Measurements from ENCODE around the gene FMNL2.

Gene FMNL2

DNA sequence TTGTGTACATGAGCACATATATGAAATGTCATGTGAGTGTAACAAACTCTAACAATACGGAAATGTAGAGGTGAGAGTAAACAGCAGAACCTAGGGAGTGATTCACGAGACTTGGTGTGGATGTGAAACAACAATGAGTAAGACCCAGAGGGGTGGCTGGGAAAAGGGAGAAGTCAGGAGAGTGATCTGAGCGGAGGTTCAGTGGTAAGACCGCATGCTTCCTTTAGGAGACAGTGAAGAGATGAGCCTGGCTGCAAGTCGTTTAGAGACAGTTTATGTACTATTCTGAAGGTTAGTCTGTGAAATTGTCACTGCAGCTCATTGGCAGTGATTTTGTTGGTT is 231.7 kb downstream of the FMNL2 start:
- Histone ChIP-seq H3K27me3 (replicated peaks; ENCODE audit: insufficient read depth, low read length) (no peaks in the 10 kb centered on the region), H3K79me2 (ENCODE audit: low read length) (no peaks in the 10 kb centered on the region), H3F3A (ENCODE audit: insufficient read depth, low read length) (peaks cover 32% of the 10 kb centered on the region), H3K9me3 (replicated peaks; ENCODE audit: insufficient read depth, low read length) (no peaks in the 10 kb centered on the region), H3K9ac (ENCODE audit: low read length) (no peak overlapping the region), H3K4me3 (ENCODE audit: low read length) (no peak overlapping the region), H3K9me2 (replicated peaks; ENCODE audit: insufficient read depth, low read length) (no peaks in the 10 kb centered on the region), H3K27ac (ENCODE audit: low read length) (no peak overlapping the region; the same call in 1 of the 2 replicates), H3K4me1 (ENCODE audit: low read length) (peaks cover 56% of the 10 kb centered on the region), H2AFZ (ENCODE audit: low read length) (no peak overlapping the region), H3K4me2 (ENCODE audit: low read depth, low read length) (no peak overlapping the region), H4K20me1 (ENCODE audit: insufficient read depth, low read length) (no peaks in the 10 kb centered on the region), H3K36me3 (replicated peaks; ENCODE audit: insufficient read depth, low read length) (no peaks in the 10 kb centered on the region)
- TF ChIP-seq EZH2 (optimal IDR thresholded peaks at IDR 0.05; ENCODE audit: low read depth, low read length) = no peak
- TF ChIP-seq, protein P1, sequence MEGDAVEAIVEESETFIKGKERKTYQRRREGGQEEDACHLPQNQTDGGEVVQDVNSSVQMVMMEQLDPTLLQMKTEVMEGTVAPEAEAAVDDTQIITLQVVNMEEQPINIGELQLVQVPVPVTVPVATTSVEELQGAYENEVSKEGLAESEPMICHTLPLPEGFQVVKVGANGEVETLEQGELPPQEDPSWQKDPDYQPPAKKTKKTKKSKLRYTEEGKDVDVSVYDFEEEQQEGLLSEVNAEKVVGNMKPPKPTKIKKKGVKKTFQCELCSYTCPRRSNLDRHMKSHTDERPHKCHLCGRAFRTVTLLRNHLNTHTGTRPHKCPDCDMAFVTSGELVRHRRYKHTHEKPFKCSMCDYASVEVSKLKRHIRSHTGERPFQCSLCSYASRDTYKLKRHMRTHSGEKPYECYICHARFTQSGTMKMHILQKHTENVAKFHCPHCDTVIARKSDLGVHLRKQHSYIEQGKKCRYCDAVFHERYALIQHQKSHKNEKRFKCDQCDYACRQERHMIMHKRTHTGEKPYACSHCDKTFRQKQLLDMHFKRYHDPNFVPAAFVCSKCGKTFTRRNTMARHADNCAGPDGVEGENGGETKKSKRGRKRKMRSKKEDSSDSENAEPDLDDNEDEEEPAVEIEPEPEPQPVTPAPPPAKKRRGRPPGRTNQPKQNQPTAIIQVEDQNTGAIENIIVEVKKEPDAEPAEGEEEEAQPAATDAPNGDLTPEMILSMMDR (IDR thresholded peaks at IDR 0.05; ENCODE audit: low read length) = no peak
- TF ChIP-seq EZH2phosphoT487 (IDR thresholded peaks at IDR 0.05; ENCODE audit: low read length) = no peak
- no peak for DNase-seq

DNA sequence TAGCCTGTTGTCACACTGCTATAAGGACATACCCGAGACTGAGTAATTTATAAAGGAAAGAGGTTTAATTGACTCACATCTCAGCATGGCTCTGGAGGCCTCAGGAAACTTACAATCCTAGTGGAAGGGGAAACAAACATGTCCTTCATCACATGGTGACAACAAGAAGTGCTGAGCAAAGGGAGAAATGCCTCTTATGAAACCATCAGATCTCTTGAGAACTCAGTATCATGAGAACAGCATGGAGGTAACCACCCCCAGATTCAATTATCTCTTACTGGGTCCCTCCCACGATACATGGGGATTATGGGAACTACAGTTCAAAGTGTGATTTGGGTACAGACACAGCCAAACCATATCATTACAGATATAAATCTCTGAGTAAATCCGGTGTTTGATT is 233.6 kb downstream of the FMNL2 start:
- Histone ChIP-seq H3F3A (ENCODE audit: insufficient read depth, low read length) (peaks cover 31% of the 10 kb centered on the region), H3K4me1 (ENCODE audit: low read length) (peaks cover 60% of the 10 kb centered on the region), H2AFZ (ENCODE audit: low read length) (no peak overlapping the region), H3K9me3 (replicated peaks; ENCODE audit: insufficient read depth, low read length) (no peaks in the 10 kb centered on the region), H3K4me3 (ENCODE audit: low read length) (no peak overlapping the region), H3K9me2 (replicated peaks; ENCODE audit: insufficient read depth, low read length) (no peaks in the 10 kb centered on the region), H3K4me2 (ENCODE audit: low read depth, low read length) (no peak overlapping the region), H3K27me3 (replicated peaks; ENCODE audit: insufficient read depth, low read length) (no peaks in the 10 kb centered on the region), H3K79me2 (ENCODE audit: low read length) (no peaks in the 10 kb centered on the region), H3K27ac (ENCODE audit: low read length) (no peak overlapping the region), H3K36me3 (replicated peaks; ENCODE audit: insufficient read depth, low read length) (no peaks in the 10 kb centered on the region), H4K20me1 (ENCODE audit: insufficient read depth, low read length) (no peaks in the 10 kb centered on the region), H3K9ac (ENCODE audit: low read length) (no peak overlapping the region)
- TF ChIP-seq, protein P1 (IDR thresholded peaks at IDR 0.05; ENCODE audit: low read length) = no peak
- TF ChIP-seq EZH2phosphoT487 (IDR thresholded peaks at IDR 0.05; ENCODE audit: low read length) = no peak
- TF ChIP-seq EZH2 (optimal IDR thresholded peaks at IDR 0.05; ENCODE audit: low read depth, low read length) = no peak
- DNase-seq = no peak

DNA sequence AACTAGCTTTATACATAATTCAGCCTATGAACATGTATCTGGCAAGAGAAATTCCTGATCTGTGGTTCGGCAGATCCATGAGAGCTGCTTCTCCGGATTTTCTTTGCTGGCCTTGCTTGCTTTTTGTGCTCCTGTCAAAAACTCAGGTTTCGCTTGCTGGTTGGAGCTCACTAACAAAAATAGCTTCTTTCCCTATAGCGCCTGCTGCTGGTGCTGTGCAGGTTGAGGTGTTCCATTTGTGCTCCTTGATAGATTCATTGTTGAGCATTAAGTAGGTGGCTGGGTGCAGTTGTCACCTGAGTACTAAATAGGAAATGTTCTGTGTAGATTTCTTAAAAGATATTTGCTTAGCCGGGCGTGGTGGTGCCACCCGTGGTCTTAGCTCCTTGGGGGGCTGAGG is 234.2 kb downstream of the FMNL2 start:
- H3K79me2 ChIP-seq (ENCODE audit: low read length) = no peaks in the 10 kb centered on the region
- H3K9me3 ChIP-seq (replicated peaks; ENCODE audit: insufficient read depth, low read length) = no peaks in the 10 kb centered on the region
- H3K4me2 ChIP-seq (ENCODE audit: low read depth, low read length) = no peak overlapping the region
- DNase-seq = no peak
- H3K36me3 ChIP-seq (replicated peaks; ENCODE audit: insufficient read depth, low read length) = no peaks in the 10 kb centered on the region
- no peaks in the 10 kb centered on the region for H4K20me1 ChIP-seq (ENCODE audit: insufficient read depth, low read length)
- H3K4me3 ChIP-seq (ENCODE audit: low read length) = no peak overlapping the region
- no peak overlapping the region for H2AFZ ChIP-seq (ENCODE audit: low read length)
- no peaks in the 10 kb centered on the region for H3K27me3 ChIP-seq (replicated peaks; ENCODE audit: insufficient read depth, low read length)
- TF ChIP-seq EZH2 (optimal IDR thresholded peaks at IDR 0.05; ENCODE audit: low read depth, low read length) = no peak
- no peak for TF ChIP-seq EZH2phosphoT487 (IDR thresholded peaks at IDR 0.05; ENCODE audit: low read length)
- TF ChIP-seq, protein P1 (IDR thresholded peaks at IDR 0.05; ENCODE audit: low read length) = no peak
- no peaks in the 10 kb centered on the region for H3K9me2 ChIP-seq (replicated peaks; ENCODE audit: insufficient read depth, low read length)
- no peak overlapping the region for H3K27ac ChIP-seq (ENCODE audit: low read length)
- peaks cover 24% of the 10 kb centered on the region for H3F3A ChIP-seq (ENCODE audit: insufficient read depth, low read length)
- no peak overlapping the region for H3K9ac ChIP-seq (ENCODE audit: low read length)
- peaks cover 54% of the 10 kb centered on the region for H3K4me1 ChIP-seq (ENCODE audit: low read length)

Data from MM.1S (cell line).